Parathyroid adenoma (tissue), 2 donors: ENCODE measurements around the gene SMARCD3.

ENCODE experiments used
- H2AFZ ChIP-seq: fragments of 300-600 bp; sonication (generic); one replicate; pipeline ENCODE4 v1.7.0; 2017; ENCODE audit warnings: antibody characterized with exemption, mild to moderate bottlenecking
- H3K27ac ChIP-seq: fragments of 300-600 bp; sonication (generic); one replicate; pipeline ENCODE4 v1.7.0; 2017
- H3K27me3 ChIP-seq: fragments of 300-600 bp; sonication (generic); one replicate; pipeline ENCODE4 v1.7.0; 2017; ENCODE audit warnings: low read length; ENCODE audit not compliant: control insufficient read depth, insufficient read depth
- H3K36me3 ChIP-seq: fragments of 300-600 bp; sonication (generic); one replicate; pipeline ENCODE4 v1.7.0; 2017; ENCODE audit warnings: low read length; ENCODE audit not compliant: control insufficient read depth, insufficient read depth
- H3K4me1 ChIP-seq: fragments of 300-600 bp; sonication (generic); one replicate; pipeline ENCODE4 v1.7.0; 2017; ENCODE audit warnings: control low read depth
- H3K4me2 ChIP-seq: fragments of 300-600 bp; sonication (generic); one replicate; pipeline ENCODE4 v1.7.0; 2017; ENCODE audit warnings: low read length
- H3K4me3 ChIP-seq: fragments of 300-600 bp; sonication (generic); one replicate; pipeline ENCODE4 v1.7.0; 2017; ENCODE audit warnings: low read depth, low read length
- H3K79me2 ChIP-seq: fragments of 300-600 bp; sonication (generic); one replicate; pipeline ENCODE4 v1.7.0; 2017; ENCODE audit warnings: control low read depth
- H3K9ac ChIP-seq: fragments of 300-600 bp; sonication (generic); one replicate; pipeline ENCODE4 v1.7.0; 2017; ENCODE audit warnings: mild to moderate bottlenecking
- H3K9me3 ChIP-seq: fragments of 300-600 bp; sonication (generic); one replicate; pipeline ENCODE4 v1.7.0; 2017; ENCODE audit warnings: low read length; ENCODE audit not compliant: control insufficient read depth
- CTCF ChIP-seq: fragments of 300-600 bp; sonication (generic); IDR thresholded peaks from one replicate; pipeline ENCODE4 v1.7.0; 2017; ENCODE audit warnings: antibody characterized with exemption, mild to moderate bottlenecking
- donor health status: primary hyperparathyroidism.

The SMARCD3 gene

GRCh38 chr7:151245360-151246101 is 3.0 kb downstream of the SMARCD3 start:
- Histone ChIP-seq H3K4me2 (no peak overlapping the region), H3K27ac (no peak overlapping the region), H3K79me2 (no peaks in the 10 kb centered on the region), H3K36me3 (no peaks in the 10 kb centered on the region), H3K4me3 (no peak overlapping the region), H3K27me3 (no peaks in the 10 kb centered on the region), H2AFZ (no peak overlapping the region), H3K4me1 (peaks cover 25% of the 10 kb centered on the region), H3K9ac (no peak overlapping the region), H3K9me3 (no peaks in the 10 kb centered on the region)
- peak; percentile 35 for TF ChIP-seq CTCF

GRCh38 chr7:151244841-151245346 is 3.6 kb downstream of the SMARCD3 start:
- no peak overlapping the region for H3K27ac ChIP-seq
- H3K27me3 ChIP-seq: no peaks in the 10 kb centered on the region
- H3K79me2 ChIP-seq: no peaks in the 10 kb centered on the region
- no peak overlapping the region for H3K9ac ChIP-seq
- H3K4me2 ChIP-seq: no peak overlapping the region
- H2AFZ ChIP-seq: no peak overlapping the region
- TF ChIP-seq CTCF: no peak
- peaks cover 20% of the 10 kb centered on the region for H3K4me1 ChIP-seq
- no peaks in the 10 kb centered on the region for H3K9me3 ChIP-seq
- H3K4me3 ChIP-seq: no peak overlapping the region
- no peaks in the 10 kb centered on the region for H3K36me3 ChIP-seq

GRCh38 chr7:151244196-151244840 is 4.2 kb downstream of the SMARCD3 start:
- Histone ChIP-seq H3K27ac (no peak overlapping the region), H3K4me1 (peaks cover 14% of the 10 kb centered on the region), H3K4me3 (no peak overlapping the region)

GRCh38 chr7:151243408-151244195 is 4.9 kb downstream of the SMARCD3 start:
- Histone ChIP-seq H3K36me3 (no peaks in the 10 kb centered on the region), H3K4me1 (peaks cover 12% of the 10 kb centered on the region), H3K4me3 (no peak overlapping the region), H3K9me3 (no peaks in the 10 kb centered on the region), H3K27me3 (no peaks in the 10 kb centered on the region), H2AFZ (no peak overlapping the region), H3K79me2 (no peaks in the 10 kb centered on the region), H3K9ac (no peak overlapping the region), H3K4me2 (no peak overlapping the region), H3K27ac (no peak overlapping the region)
- TF ChIP-seq CTCF: no peak

More at GRCh38 chr7:151244196-151244840, 4.2 kb downstream of the SMARCD3 start:
- Histone ChIP-seq H3K27me3 (no peaks in the 10 kb centered on the region), H3K79me2 (no peaks in the 10 kb centered on the region), H3K9ac (no peak overlapping the region), H3K4me2 (no peak overlapping the region), H3K36me3 (no peaks in the 10 kb centered on the region), H2AFZ (no peak overlapping the region), H3K9me3 (no peaks in the 10 kb centered on the region)
- TF ChIP-seq CTCF: peak; percentile 83
